ENCODE measurements around the gene ALDH5A1.
"Not testable (repeated sequence)": the region's sequence is repeated elsewhere in the genome, so short reads cannot be mapped to it uniquely, and the experiment has no call there.

The ALDH5A1 gene

GRCh38 chr6:24501914-24502313 lies 7.1 kb downstream of the ALDH5A1 start:
- no peak for TF ChIP-seq CTCF (conservative IDR thresholded peaks at IDR 0.05; ENCODE audit: control insufficient read depth, insufficient read depth, low read depth, low read length)
- DNase-seq (ENCODE audit: low read depth) = no peak
- H3K4me3 ChIP-seq (ENCODE audit: control insufficient read depth, low read depth, low read length) = no peak overlapping the region

- TF ChIP-seq CTCF (conservative IDR thresholded peaks at IDR 0.05; ENCODE audit: control insufficient read depth, insufficient read depth, low read depth, low read length) = no peak
- no peak overlapping the region for H3K4me3 ChIP-seq (ENCODE audit: control insufficient read depth, low read depth, low read length)
- DNase-seq (ENCODE audit: low read depth) = no peak
These were observed 9.5 kb downstream of the ALDH5A1 start for GRCh38 chr6:24504287-24504648.

GRCh38 chr6:24504649-24505586 lies 10.1 kb downstream of the ALDH5A1 start:
- TF ChIP-seq CTCF (conservative IDR thresholded peaks at IDR 0.05; ENCODE audit: control insufficient read depth, insufficient read depth, low read depth, low read length) = no peak
- no peak overlapping the region for H3K4me3 ChIP-seq (ENCODE audit: control insufficient read depth, low read depth, low read length)
- DNase-seq (ENCODE audit: low read depth) = no peak

GRCh38 chr6:24506814-24507520 lies 12.2 kb downstream of the ALDH5A1 start:
- DNase-seq (ENCODE audit: low read depth) = no peak
- TF ChIP-seq CTCF (conservative IDR thresholded peaks at IDR 0.05; ENCODE audit: control insufficient read depth, insufficient read depth, low read depth, low read length) = no peak

GRCh38 chr6:24511976-24512375 lies 17.2 kb downstream of the ALDH5A1 start:
- DNase-seq (ENCODE audit: low read depth); H3K4me3 ChIP-seq (ENCODE audit: control insufficient read depth, low read depth, low read length): not testable (repeated sequence)

More at GRCh38 chr6:24506814-24507520, 12.2 kb downstream of the ALDH5A1 start:
- no peak overlapping the region for H3K4me3 ChIP-seq (ENCODE audit: control insufficient read depth, low read depth, low read length)

- no peak for DNase-seq (ENCODE audit: low read depth)
- no peak overlapping the region for H3K4me3 ChIP-seq (ENCODE audit: control insufficient read depth, low read depth, low read length)
- no peak for TF ChIP-seq CTCF (conservative IDR thresholded peaks at IDR 0.05; ENCODE audit: control insufficient read depth, insufficient read depth, low read depth, low read length)
These were observed 18.8 kb downstream of the ALDH5A1 start for GRCh38 chr6:24513602-24514001.
